Activated CD8-positive, alpha-beta memory T cell treated with anti-CD3 and anti-CD28 coated beads, Interleukin-2, amount 10 ng/mL, durations not matched to agents 7 days and 5 days (primary cell): ENCODE data around the gene ARPC5L. TPM values are rescaled to one million over a fixed set of nuclear protein-coding genes. Genes with fewer than 3 reads are reported as not detected.
"Not testable (repeated sequence)": the region's sequence is repeated elsewhere in the genome, so short reads cannot be mapped to it uniquely, and the experiment has no call there.

Experiments
- ATAC-seq: fragments of 150-1000 bp; cut with Tn5 transposase; one replicate; pipeline ENCODE4 v1.10.0; 2021; ENCODE audit warnings: moderate library complexity
- CTCF ChIA-PET: fragments of 350-600 bp; sonication (Branson Sonifier 250); formaldehyde crosslinking; loops from one replicate; lab custom pipeline; 2021; ENCODE audit warnings: antibody characterized with exemption; lab: Charles Lee
- DNase-seq: peaks from one replicate; pipeline ENCODE4 v3.0.0-alpha.2; 2020
- H3K27ac Mint-ChIP-seq: one replicate; pipeline ENCODE4 v1.8.0; 2021; ENCODE audit warnings: mild to moderate bottlenecking, mixed read lengths
- H3K27me3 Mint-ChIP-seq: one replicate; pipeline ENCODE4 v1.8.0; 2021; ENCODE audit warnings: mixed read lengths
- H3K36me3 Mint-ChIP-seq: one replicate; pipeline ENCODE4 v1.8.0; 2021; ENCODE audit warnings: mild to moderate bottlenecking, mixed read lengths
- H3K4me1 Mint-ChIP-seq: one replicate; pipeline ENCODE4 v1.8.0; 2021; ENCODE audit warnings: mixed read lengths
- H3K4me3 Mint-ChIP-seq: one replicate; pipeline ENCODE4 v1.8.0; 2021; ENCODE audit warnings: mild to moderate bottlenecking, moderate library complexity, mixed read lengths
- H3K9me3 Mint-ChIP-seq: one replicate; pipeline ENCODE4 v1.8.0; 2022; ENCODE audit warnings: low read depth, mixed read lengths
- total RNA-seq, 2 experiments: library from RNA; stranded (reverse); gene quantifications; one replicate each; pipeline ENCODE4 v1.2.3, GENCODE V29; 2021

ARPC5L gene
- total RNA-seq, 2 experiments from 2014 or later = 79.1 to 90.6 TPM

DNA sequence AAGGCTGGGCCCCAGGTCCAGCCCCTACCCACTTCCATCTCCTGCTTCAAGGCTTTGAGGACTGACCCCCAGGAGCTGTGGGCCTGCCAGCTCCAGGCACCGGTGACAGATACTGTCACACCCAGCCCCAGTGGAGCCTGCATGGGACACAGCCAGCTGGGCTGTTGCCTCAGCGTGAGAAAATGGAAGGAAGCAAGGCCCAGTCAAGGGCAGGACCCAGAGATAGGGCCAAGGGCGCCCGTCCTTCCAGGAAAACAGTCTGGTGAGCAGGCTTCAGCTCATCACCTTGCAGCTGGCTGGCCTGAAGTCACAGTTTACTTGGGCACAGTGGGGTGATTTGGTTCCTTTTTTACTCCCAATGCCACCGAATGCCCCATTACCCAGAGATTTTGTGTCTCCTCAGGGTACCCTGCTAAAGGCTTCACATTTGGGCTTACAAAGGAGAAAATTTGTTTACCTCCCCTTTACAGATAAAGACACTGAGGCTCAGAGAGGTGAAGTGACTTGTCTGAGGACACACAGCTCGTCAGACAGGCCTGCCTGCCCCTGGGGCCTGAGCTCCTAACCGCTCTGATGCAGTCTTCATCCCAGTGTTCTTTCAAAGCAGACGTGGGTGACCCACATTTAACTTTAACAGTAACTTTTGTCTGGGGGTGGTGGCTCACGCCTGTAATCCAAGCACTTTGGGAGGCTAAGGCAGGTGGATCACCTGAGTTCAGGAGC lies 30.1 kb upstream of the ARPC5L start:
- Mint-ChIP-seq H3K27me3 (peaks cover 7% of the 10 kb centered on the region), H3K4me3 (no peak overlapping the region), H3K9me3 (no peaks in the 10 kb centered on the region), H3K4me1 (no peaks in the 10 kb centered on the region), H3K36me3 (no peaks in the 10 kb centered on the region), H3K27ac (no peak overlapping the region)
- DNase-seq (no peak), ATAC-seq (no peak)
- CTCF ChIA-PET = interaction anchor here (0.9 to 1.9 kb wide), 2 partner anchors 21 to 58 kb away, joined by 3 to 10 read pairs; partner anchors contain the start of gene WDR38

DNA sequence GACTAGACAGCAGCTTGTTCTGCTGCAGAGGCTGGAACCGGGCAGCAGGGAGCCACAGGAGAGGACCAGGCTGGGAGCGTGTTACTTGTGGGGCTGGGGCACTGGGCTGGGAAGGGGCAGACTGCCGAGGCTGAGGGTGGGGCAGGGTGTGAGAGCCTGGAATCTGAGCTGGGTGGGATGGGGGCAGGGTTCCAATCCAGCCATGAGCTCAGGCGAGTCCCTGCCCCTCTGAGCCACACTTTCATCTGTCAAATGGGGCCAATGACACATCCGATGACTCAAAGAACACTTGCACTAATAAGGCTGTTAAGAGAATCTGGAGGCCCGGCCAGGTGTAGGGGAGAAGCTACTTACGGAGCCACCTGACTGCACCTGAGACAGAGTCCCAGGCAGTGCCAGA lies 27.3 kb upstream of the ARPC5L start:
- no peak for ATAC-seq
- no peak overlapping the region for H3K4me3 Mint-ChIP-seq
- peaks cover 22% of the 10 kb centered on the region for H3K27me3 Mint-ChIP-seq
- no peaks in the 10 kb centered on the region for H3K36me3 Mint-ChIP-seq
- H3K4me1 Mint-ChIP-seq = no peaks in the 10 kb centered on the region
- no peak for DNase-seq
- CTCF ChIA-PET = interaction anchor here (2.2 kb wide), 1 partner anchor 19 kb away, joined by 4 read pairs; the partner anchor contains the start of gene WDR38
- no peaks in the 10 kb centered on the region for H3K9me3 Mint-ChIP-seq
- H3K27ac Mint-ChIP-seq = no peak overlapping the region

DNA sequence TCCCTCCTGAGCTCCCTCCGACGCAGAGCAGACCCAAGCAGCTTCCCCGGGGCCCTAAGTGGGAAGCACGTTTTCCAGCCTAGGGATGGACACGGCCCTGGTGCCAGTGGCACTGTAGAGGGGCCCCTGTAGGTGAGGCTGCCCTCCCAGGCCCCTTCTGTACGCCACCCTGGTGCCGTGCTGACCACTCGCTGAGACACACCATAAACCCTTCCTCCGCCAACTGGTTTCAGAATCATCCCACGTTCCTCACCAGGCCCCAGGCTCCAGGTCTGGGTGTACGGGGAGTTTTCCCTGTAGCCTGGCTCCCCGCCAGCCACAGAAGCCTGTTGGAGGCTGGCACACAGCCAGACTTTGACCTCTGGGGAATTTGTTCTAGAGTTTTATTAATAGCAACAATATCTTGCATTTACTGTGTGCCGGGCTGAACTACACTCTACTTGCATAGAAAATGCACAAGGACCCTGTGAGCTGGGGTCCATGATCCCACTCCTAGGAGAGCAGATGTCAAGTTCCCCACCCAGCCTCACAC lies 26.8 kb upstream of the ARPC5L start:
- no peak overlapping the region for H3K27ac Mint-ChIP-seq
- CTCF ChIA-PET = interaction anchor here (0.6 to 2.2 kb wide), 2 partner anchors 18 to 60 kb away, joined by 3 to 4 read pairs; partner anchors contain the start of gene WDR38
- ATAC-seq = no peak
- no peak overlapping the region for H3K4me3 Mint-ChIP-seq
- H3K4me1 Mint-ChIP-seq = no peaks in the 10 kb centered on the region
- peaks cover 23% of the 10 kb centered on the region for H3K27me3 Mint-ChIP-seq
- DNase-seq = no peak
- H3K9me3 Mint-ChIP-seq = no peaks in the 10 kb centered on the region
- H3K36me3 Mint-ChIP-seq = no peaks in the 10 kb centered on the region

DNA sequence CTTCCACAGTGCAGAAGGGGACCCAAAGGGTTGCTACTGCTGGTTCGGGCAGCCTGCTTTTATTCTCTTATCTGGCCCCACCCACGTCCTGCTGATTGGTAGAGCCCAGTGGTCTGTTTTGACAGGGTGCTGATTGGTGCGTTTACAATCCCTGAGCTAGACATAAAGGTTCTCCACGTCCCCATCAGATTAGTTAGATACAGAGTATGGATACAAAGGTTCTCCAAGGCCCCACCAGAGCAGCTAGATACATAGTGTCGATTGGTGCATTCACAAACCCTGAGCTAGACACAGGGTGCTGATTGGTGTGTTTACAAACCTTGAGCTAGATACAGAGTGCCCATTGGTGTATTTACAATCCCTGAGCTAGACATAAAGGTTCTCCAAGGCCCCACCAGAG lies 23.8 kb upstream of the ARPC5L start:
- not testable (repeated sequence) for H3K9me3 Mint-ChIP-seq, H3K4me1 Mint-ChIP-seq, H3K36me3 Mint-ChIP-seq, H3K4me3 Mint-ChIP-seq, DNase-seq, ATAC-seq, H3K27ac Mint-ChIP-seq
- CTCF ChIA-PET = interaction anchor here (2.3 kb wide), 1 partner anchor 15 kb away, joined by 6 read pairs; the partner anchor contains the start of gene WDR38
- H3K27me3 Mint-ChIP-seq = peaks cover 23% of the 10 kb centered on the region

DNA sequence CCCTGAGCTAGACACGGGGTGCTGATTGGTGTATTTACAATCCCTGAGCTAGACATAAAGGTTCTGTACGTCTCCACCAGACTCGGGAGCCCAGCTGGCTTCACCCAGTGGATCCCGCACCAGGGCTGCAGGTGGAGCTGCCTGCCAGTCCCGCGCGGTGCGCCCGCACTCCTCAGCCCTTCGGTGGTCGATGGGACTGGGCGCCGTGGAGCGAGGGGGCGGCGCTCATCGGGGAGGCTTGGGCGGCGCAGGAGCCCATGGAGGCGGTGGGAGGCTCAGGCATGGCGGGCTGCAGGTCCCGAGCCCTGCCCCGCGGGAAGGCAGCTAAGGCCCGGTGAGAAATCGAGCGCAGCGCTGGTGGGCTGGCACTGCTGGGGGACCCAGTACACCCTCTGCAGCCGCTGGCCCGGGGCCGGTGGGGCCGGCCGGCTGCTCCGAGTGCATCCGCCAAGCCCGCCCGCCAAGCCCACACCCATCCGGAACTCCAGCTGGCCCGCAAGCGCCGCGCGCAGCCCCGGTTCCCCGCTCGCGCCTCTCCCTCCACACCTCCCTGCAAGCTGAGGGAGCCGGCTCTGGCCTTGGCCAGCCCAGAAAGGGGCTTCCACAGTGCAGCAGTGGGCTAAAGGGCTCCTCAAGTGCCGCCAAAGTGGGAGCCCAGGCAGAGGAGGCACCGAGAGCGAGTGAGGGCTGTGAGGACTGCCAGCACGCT lies 23.2 kb upstream of the ARPC5L start:
- CTCF ChIA-PET = interaction anchor here (2.3 kb wide), 1 partner anchor 15 kb away, joined by 6 read pairs; the partner anchor contains the start of gene WDR38
- peaks cover 23% of the 10 kb centered on the region for H3K27me3 Mint-ChIP-seq
- not testable (repeated sequence) for H3K9me3 Mint-ChIP-seq, H3K4me3 Mint-ChIP-seq, H3K4me1 Mint-ChIP-seq, H3K27ac Mint-ChIP-seq, H3K36me3 Mint-ChIP-seq, ATAC-seq, DNase-seq

DNA sequence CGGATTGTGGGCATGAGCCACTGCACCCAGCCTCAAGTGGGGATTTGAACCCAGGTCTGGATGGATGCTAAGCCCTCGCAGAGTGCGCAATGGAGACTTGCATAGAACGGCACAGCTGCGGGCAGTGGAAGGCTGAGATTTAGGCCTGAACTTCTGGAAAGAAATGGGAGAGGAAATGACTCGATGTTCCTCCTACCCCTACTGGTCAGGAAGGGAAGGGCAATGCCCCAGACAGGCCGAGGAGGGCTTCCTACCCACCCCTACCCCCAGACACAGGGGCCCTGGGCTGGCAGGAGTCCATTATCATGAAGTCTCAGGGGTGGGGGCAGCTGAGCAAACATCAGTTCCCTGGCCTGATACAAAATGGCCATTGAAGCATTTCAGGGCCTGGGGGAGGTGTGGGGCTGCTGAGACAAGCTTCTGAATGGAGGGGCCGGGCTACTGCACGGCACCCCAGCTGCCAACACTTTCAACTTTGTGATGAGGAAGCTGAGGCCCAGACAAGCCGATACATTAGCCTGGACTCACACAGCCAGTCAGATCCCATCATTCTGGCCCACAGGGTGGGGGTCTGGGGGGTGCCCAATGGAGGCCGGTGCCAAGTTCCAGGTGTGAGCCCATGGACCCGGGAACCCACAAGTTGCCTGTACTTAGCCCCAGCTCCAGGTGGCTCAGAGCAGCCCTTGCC lies 22.2 kb upstream of the ARPC5L start:
- Mint-ChIP-seq H3K27ac (no peak overlapping the region), H3K27me3 (peaks cover 23% of the 10 kb centered on the region)

DNA sequence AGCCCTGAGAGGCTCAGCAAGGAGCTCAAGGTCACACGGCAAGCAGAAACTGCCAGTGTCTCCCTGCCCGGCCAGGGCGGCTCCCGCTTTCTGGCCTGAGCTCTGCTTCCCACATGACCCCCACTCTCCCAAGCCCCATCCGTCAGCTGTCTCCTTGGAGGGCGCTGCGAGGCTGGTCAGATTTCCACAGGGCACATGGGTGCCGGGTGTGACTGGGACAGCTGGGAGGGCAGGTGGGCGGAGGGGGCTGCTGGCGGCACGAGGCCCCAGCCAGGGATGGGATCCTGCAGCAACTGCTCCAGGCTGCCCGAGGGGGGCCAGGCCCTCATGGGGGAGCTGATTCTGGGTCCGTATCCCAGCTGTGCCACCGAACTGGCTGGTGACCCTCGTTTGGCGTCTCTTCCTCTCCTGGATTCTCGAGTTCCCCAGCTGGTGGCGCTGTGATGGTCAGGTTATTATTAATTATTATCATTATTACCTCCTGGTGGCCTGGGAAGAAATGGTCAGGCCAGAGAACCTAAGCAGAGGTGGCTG lies 21.6 kb upstream of the ARPC5L start:
- CTCF ChIA-PET = interaction anchor here (0.7 to 3.1 kb wide), 4 partner anchors 13 to 94 kb away, joined by 3 to 35 read pairs (median 3); partner anchors contain the start of genes NR6A1 and WDR38
- ATAC-seq (no peak), DNase-seq (no peak)
- H3K4me3 Mint-ChIP-seq = no peak overlapping the region
- H3K27me3 Mint-ChIP-seq = peaks cover 22% of the 10 kb centered on the region
- no peaks in the 10 kb centered on the region for H3K36me3 Mint-ChIP-seq
- no peaks in the 10 kb centered on the region for H3K4me1 Mint-ChIP-seq
- no peaks in the 10 kb centered on the region for H3K9me3 Mint-ChIP-seq
- H3K27ac Mint-ChIP-seq = no peak overlapping the region

More for the DNA sequence above, 22.2 kb upstream of the ARPC5L start:
- H3K4me3 Mint-ChIP-seq = no peak overlapping the region
- ATAC-seq (no peak), DNase-seq (no peak)
- H3K36me3 Mint-ChIP-seq = no peaks in the 10 kb centered on the region
- CTCF ChIA-PET = interaction anchor here (0.8 to 3.1 kb wide), 3 partner anchors 14 to 95 kb away, joined by 3 to 35 read pairs (median 3); partner anchors contain the start of gene WDR38
- no peaks in the 10 kb centered on the region for H3K9me3 Mint-ChIP-seq
- no peaks in the 10 kb centered on the region for H3K4me1 Mint-ChIP-seq

DNA sequence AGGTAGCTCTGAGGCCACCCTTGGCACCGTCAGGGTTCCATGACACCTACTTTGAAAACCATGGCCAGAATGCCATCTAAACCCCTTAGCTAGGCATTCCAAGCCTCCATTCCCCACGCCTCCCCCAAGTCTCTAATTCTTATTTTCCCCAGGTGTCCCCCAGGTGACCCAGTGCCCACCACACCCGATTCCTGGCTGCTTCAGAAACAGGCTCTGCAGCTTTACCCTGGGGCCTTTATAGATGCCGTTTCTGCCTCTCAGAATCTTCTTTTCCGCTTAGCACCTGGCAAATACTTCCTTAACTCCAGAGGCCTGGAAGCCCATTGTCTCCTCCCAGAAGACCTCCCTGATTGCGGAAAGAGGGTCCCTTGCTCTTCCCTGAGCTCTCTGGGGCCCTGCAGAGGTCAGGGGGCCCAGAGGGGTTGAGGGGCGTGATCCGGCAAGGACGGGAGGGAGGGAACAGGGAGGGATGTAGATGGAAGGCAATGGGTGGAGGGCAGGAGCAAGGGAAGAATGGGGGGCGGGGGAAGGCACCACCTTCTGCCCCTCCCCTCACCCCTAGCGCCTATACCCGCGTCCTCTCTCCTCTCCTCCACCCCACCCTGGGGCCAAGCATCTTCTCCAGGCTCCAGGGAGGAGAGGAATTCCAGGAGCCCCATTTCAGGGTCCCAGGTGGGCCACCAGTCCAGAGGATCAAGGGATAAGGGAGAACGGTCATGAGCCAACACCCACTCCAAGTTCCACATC lies 20.7 kb upstream of the ARPC5L start:
- no peak for ATAC-seq
- Mint-ChIP-seq H3K27me3 (peaks cover 20% of the 10 kb centered on the region), H3K4me3 (no peak overlapping the region), H3K4me1 (no peaks in the 10 kb centered on the region), H3K27ac (no peak overlapping the region), H3K36me3 (no peaks in the 10 kb centered on the region), H3K9me3 (no peaks in the 10 kb centered on the region)
- CTCF ChIA-PET = interaction anchor here (0.7 to 3.1 kb wide), 2 partner anchors 12 to 70 kb away, joined by 3 to 35 read pairs; partner anchors contain the start of genes NR6A1 and WDR38
- no peak for DNase-seq

DNA sequence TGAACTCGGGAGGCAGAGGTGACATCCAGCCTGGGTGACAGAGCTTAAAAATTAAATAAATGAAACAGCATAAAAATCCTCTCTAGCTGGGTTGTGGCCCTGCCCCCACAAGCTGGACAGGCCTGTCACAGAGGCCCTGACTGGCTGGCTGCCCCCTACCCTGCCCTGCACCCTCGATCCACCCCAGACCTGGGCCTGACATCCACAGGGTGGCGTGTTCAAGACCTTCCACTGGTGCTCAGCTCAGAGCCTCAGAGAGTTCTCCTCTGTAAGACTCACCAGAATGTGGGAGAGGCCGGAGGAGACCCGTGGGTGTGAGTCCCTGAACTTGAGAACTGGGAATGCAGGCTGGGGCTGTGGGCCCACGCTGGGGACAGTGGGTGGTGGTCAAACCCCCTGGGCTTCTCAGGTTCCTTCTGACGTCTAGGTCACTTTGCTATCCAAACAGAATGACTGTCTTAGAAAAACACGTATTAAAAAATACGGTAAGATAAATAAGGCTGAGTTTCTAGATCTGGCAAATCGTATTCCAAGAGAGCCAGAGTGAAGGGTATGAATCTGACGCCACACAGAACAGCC lies 18.4 kb upstream of the ARPC5L start:
- CTCF ChIA-PET = interaction anchor here (1.7 to 17.9 kb wide), 2 partner anchors 9 to 69 kb away, joined by 4 to 380 read pairs; partner anchors contain the start of genes NR6A1 and OLFML2A
- ATAC-seq = no peak

DNA sequence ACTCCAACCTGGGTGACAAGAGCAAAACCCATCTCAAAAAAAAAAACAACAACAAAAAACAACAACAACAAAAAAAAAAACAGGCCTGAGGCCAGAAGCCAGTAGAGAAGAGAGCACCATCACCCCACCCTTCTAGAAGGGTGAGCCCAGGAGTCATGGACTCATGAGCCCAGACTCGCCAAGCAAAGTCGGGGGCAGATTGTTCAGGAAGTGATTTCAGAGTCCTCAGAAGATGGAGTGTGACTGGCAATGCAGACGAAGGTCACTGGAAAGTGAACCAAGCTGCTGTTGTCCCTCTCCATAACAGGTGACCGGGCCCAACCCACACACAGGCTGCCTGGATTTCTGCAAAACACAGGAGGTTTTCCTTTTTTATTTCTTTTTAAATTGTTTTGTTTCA lies 17.6 kb upstream of the ARPC5L start:
- H3K9me3 Mint-ChIP-seq = no peaks in the 10 kb centered on the region
- ATAC-seq (no peak), DNase-seq (no peak)
- CTCF ChIA-PET = interaction anchor here (1.7 to 17.9 kb wide), 2 partner anchors 8 to 70 kb away, joined by 4 to 380 read pairs; partner anchors contain the start of genes NR6A1 and OLFML2A
- H3K36me3 Mint-ChIP-seq = no peaks in the 10 kb centered on the region
- no peak overlapping the region for H3K4me3 Mint-ChIP-seq
- no peak overlapping the region for H3K27ac Mint-ChIP-seq
- H3K27me3 Mint-ChIP-seq = peaks cover 8% of the 10 kb centered on the region
- no peaks in the 10 kb centered on the region for H3K4me1 Mint-ChIP-seq

More for the DNA sequence above, 18.4 kb upstream of the ARPC5L start:
- Mint-ChIP-seq H3K36me3 (no peaks in the 10 kb centered on the region), H3K27me3 (peaks cover 9% of the 10 kb centered on the region), H3K4me3 (no peak overlapping the region), H3K9me3 (no peaks in the 10 kb centered on the region), H3K4me1 (no peaks in the 10 kb centered on the region), H3K27ac (no peak overlapping the region)
- DNase-seq = no peak

DNA sequence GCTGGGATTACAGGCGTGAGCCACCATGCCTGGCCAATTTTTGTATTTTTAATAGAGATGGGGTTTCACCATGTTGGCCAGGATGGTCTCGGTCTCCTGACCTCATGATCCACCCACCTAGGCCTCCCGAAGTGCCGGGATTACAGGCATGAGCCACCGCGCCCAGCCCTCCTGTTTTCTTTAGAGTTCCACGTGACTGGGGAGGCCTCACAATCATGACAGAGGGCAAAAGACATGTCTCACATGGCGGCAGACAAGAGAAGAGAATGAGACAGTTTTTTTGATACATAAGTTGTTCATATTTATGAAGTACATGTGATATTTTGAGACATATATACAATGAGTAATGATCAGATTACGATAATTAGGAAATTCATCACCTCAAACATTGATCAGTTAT lies 15.5 kb upstream of the ARPC5L start:
- not testable (repeated sequence) for H3K36me3 Mint-ChIP-seq, DNase-seq, H3K9me3 Mint-ChIP-seq, H3K4me3 Mint-ChIP-seq, H3K27ac Mint-ChIP-seq, H3K4me1 Mint-ChIP-seq, ATAC-seq
- H3K27me3 Mint-ChIP-seq = peaks cover 15% of the 10 kb centered on the region
- CTCF ChIA-PET = interaction anchor here (1.1 to 17.9 kb wide), 3 partner anchors 31 to 72 kb away, joined by 3 to 380 read pairs (median 4); partner anchors contain the start of genes NR6A1 and OLFML2A
